HL-60/S4 treated with phorbol 12-myristate 13-acetate at 8.2 ng/mL for 4 days and 3 days (cell line): ENCODE results near the gene KIAA0040.

ENCODE experiments used
- in situ Hi-C: fragments of 300-500 bp; cut with MboI; formaldehyde crosslinking; loops from 2 replicates; pipeline ENCODE4 v1.15.0; 2022; ENCODE audit warnings: low sequenced_read_pairs

The KIAA0040 gene

DNA sequence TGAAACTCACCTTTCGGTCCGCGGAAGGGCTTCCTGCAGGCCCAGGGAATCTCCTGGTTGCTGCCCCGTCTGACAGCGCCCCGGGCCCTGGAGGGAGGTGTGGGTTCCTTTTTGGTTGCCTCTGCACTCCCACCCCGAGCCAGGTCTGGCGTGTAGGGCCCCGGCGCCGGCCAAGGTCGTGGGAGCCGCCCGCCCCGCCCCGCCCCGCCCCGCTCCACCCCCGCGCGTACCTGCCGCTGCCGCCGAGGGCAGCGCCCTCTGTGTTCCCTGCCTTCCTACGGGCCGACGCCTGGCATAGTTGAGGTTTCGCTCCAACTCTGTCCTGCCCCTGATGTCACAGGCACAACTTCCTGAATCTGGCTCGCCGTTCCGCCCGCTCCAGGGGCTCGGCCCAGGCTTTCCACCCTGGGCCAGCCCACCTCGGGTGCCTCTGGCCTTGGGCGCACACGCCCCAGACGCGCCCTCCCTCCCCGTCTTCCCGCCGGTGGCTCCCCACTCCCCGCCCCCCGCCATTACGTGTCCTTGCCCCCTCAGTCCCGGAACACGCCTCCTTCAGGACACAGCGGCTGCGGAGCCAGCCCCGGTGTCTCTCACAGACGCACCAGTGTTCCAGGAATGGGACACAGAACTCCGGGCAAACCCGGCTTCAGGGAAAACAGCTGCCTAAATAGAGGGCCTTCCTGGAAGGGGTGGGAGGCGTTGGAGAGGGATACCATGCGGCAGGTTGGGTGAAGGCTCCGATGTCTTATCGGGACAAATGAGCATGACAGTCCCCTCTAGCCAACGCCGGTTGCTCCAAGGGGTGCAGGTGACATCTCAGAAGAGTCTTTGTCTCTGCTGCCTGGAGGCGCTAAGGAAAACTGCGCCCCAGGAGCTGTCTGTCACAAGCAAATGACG is at the start of gene KIAA0040:
TSS of gene KIAA0040 (minus strand) at position 147 of the 897 bp plus-strand sequence. CDS start 31,763 bp downstream, outside the sequence.
- in situ Hi-C loops: no loop called here

- in situ Hi-C loops: no loop called here
These were observed 44.8 kb upstream of the KIAA0040 start for GRCh38 chr1:175237389-175237788.

DNA sequence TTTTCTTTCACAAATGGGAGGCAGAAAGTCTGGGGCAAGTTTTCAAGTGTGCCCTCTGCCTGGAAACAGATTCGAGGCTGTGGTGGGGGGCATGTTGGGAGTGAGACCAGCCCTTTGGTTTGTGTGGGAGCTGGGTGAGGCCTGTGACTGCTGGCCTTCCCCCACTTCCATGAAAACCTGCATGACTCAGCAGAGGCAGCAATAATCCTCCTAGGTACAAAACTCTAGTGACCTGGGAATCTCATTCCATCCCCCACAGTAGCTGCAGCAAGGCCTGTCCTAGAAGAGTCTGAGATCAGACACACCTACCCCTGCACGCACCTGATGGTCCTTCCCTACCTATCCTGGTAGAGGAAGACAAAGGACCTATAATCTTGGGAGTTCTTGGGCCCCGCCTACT is 42.1 kb upstream of the KIAA0040 start:
- in situ Hi-C loops: no loop called here

GRCh38 chr1:175232335-175232734 is 39.8 kb upstream of the KIAA0040 start:
- in situ Hi-C loops: no loop called here

- in situ Hi-C loops: no loop called here
These were observed 33.2 kb upstream of the KIAA0040 start for GRCh38 chr1:175225805-175226129.

GRCh38 chr1:175222296-175222938 is 29.8 kb upstream of the KIAA0040 start:
- in situ Hi-C loops: no loop called here

GRCh38 chr1:175221557-175222175 is 29.1 kb upstream of the KIAA0040 start:
- in situ Hi-C loops: no loop called here

GRCh38 chr1:175220853-175221556 is 28.4 kb upstream of the KIAA0040 start:
- in situ Hi-C loops: no loop called here

DNA sequence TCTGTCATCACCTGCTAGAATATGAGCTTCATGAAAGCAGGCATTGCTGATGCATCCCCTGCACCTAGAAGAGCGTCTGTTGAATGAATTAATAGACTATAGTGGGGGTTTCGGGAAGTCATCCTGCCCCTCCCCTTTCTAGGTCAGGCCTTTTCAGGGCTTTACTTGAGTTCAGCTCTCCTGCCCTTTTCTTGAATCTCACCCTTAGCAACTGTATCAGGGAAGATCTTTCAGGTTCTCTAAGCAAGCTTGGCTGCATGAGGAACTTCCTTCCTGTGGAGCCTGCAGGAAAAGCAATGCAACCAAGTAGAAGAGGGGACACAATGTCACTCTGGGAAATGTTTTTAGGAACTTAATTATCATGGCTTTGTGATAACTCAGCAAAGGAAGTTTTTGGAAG is 27.2 kb upstream of the KIAA0040 start:
- in situ Hi-C loops: no loop called here

DNA sequence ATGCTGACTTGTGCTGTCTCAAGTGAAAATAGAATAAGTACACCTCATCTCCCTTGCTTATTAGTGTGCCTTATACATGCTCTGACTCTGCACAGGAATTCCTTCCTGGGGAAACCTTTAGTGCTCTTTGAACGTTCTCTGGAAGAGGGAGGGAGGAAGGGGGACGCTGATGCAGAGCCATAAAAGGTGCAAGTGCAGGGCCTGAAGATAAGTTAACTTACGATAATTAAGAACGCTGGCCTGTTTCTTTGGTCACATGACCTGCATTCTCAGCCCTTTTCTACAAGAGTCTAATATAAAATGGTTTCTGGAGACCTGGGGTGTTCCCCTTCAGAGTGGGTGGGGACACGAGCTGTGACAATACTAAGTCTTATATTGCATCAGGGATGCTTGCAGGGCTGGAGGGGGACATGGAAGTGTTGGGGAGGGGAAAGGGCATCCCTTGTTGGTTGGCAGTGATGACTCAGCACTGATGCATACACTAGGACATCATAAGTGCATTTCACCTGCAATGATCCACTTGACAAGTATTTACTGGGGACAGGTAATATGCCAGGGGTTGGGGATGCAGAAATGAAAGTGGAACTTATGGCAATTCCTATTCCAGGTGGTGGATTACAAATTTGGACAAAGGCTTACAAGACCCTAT is 26.3 kb upstream of the KIAA0040 start:
- in situ Hi-C loops: no loop called here

DNA sequence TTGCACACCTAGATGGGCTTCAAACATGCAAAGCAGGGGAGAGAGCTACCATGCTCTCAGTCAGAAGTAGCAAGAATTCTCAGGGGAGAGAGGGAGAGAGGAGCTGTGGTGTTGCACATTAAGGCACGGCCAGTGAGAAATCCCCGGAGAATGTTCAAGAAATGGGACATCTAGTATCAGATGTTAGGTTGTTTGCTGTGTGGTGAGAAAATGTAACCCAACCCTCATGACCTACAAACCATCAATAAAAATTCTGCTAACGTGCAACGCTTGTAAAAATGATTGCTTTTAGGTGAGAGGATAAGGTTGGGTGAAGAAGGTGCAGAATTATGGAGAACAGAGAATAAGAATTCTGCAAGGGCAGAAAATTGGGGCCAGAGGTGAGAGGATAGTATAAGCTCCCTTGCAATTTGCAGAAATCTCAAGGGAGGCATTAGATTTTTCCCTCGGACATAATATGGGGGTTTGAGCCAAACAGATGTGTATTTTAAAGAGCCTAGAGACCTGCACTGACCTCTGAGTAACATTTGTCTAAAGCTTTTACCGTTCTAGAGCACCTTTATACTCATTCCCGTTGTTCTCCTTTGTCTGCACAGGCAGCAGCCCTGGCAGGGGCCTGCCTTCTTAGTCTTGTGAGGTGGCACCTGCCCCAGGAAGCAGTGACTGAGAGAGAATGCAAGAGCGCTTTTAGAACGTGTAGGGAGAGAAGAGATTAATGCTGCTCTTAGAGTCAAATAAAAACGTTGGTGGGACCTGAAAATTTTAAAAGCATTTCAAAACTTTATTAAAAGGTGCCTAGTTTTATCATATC is 25.4 kb upstream of the KIAA0040 start:
- in situ Hi-C loops: no loop called here

- in situ Hi-C loops: no loop called here
These were observed 23.9 kb upstream of the KIAA0040 start for GRCh38 chr1:175216444-175216843.

DNA sequence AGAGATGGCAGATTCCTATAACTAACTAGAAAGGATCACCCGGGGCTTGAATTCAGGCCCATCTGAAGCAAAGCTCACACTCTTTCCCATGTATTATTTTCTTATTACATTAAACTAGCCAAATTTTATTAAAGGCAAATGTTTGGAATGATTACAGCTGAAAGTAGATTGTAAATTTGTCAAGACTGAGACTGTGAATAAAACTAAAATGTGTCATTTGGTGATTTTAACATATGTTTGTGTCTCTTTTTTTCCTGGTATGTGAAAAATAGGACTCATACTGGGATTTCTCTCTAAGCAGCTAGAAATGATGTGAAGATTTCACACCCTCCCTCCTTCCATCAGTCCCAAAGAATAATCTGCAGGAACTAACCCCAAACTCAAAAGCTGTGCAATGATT is 19.1 kb upstream of the KIAA0040 start:
- in situ Hi-C loops: no loop called here

GRCh38 chr1:175210744-175211143 is 18.2 kb upstream of the KIAA0040 start:
- in situ Hi-C loops: no loop called here

DNA sequence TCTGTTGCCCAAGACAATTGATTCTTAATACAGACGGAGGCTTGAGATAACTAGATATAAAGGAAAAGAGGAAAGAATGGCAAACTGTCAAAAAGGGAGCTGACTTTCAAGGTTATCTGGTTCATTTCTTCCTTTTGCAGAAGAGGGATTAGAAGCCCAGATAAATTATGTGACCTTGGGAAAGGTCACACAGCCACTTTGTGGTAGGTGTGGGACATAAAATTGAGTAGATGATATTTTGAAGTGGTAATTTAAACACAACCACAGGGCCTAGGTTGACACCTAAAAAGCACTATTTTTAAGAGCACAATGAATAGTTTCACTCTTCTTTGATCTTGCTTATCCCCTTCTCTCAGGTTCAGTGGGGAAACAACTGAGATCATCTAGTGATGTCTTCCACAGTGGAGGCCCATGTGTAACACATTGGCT is 16.9 kb upstream of the KIAA0040 start:
- in situ Hi-C loops: no loop called here

GRCh38 chr1:175208773-175209492 is 16.4 kb upstream of the KIAA0040 start:
- in situ Hi-C loops: no loop called here

- in situ Hi-C loops: no loop called here
These were observed 15.4 kb upstream of the KIAA0040 start for GRCh38 chr1:175207971-175208370.

DNA sequence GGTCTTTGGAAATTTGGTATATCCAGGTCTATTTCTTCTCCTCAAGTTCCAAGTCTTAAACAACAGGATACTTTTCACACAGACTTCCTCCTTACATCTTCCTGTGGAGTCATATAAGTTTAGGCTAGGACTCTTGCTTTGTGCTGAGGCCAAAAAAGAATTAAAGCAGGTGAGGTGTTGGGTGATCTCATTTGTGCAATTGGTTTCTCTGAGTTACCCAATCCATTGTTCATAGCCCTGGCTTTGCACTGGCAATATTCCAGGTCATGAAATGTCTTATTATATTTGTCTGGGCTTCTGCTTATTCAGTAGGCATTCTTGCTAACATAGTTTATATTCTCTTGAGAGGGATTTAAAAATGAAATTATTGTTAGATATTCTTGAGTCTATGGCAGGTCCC is 14.1 kb upstream of the KIAA0040 start:
- in situ Hi-C loops: no loop called here

DNA sequence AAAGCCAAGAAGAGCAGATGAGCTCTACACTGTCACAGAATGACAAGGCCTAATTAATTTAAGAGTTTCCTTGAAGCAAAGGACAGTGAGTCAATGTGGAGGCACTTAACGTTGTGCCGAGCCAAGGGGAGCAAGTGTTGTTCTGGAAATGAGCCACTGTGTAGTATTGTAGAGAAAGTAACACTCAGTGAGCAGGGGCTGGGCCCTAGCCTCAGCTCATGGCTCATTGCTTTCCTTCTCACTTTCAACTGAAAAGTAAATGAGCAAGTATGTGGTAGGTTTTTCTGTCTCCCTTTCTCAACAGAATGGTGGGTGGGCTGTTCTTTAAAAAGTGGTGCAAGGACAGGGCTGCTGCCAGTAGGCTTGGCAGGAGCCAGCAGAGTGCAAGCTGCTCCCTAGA is 11.8 kb upstream of the KIAA0040 start:
- in situ Hi-C loops: no loop called here
